Vagina (tissue), 2 donors: Measurements from ENCODE around the gene NDUFS2.

Source experiments
- POLR2A ChIP-seq, 2 donors: fragments of 450-650 bp; IDR thresholded peaks; one replicate each; pipeline ENCODE4 v1.6.1; 2017; ENCODE audit warnings: antibody characterized with exemption in 2 of 2, mild to moderate bottlenecking in 2 of 2, moderate library complexity in 2 of 2
- POLR2AphosphoS5 ChIP-seq, 2 donors: sonication (generic); formaldehyde crosslinking; IDR thresholded peaks; one replicate each; pipeline ENCODE4 v1.9.0; 2017; ENCODE audit warnings: antibody characterized with exemption in 2 of 2, mild to moderate bottlenecking in 2 of 2, low read depth in 1 of 2; ENCODE audit not compliant: insufficient read depth in 1 of 2
- TF ChIP-seq, protein P1 (sequence below), 3 experiments: fragments of 450-650 bp in 2 of 3; fragments of 200-600 bp in 1 of 3; sonication (generic) in 1 of 3; IDR thresholded peaks; one replicate each; pipeline ENCODE4 v1.5.1; 2017 to 2019; ENCODE audit warnings: antibody characterized with exemption in 3 of 3, mild to moderate bottlenecking in 2 of 3, moderate library complexity in 2 of 3

DNA sequence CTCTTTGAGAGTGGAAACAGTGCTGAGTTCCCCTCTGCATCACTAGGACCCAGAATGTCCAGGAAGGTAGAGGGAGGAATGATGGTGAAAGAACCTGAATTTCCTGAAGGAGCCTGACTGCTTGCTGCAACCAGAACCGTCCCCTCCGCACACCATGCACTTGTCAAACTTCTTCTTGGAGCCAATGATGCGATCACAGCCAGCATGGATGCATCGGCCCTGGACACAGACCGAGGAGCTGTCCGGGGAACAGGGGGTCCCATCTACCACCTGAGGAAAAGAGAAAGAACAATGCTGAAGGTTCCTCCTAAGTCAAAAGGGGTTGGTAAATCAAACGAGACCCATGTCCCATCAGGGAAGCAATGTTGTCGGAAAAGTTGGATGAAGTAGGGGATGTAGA is 10.2 kb upstream of the NDUFS2 start:
- TF ChIP-seq, protein P1, sequence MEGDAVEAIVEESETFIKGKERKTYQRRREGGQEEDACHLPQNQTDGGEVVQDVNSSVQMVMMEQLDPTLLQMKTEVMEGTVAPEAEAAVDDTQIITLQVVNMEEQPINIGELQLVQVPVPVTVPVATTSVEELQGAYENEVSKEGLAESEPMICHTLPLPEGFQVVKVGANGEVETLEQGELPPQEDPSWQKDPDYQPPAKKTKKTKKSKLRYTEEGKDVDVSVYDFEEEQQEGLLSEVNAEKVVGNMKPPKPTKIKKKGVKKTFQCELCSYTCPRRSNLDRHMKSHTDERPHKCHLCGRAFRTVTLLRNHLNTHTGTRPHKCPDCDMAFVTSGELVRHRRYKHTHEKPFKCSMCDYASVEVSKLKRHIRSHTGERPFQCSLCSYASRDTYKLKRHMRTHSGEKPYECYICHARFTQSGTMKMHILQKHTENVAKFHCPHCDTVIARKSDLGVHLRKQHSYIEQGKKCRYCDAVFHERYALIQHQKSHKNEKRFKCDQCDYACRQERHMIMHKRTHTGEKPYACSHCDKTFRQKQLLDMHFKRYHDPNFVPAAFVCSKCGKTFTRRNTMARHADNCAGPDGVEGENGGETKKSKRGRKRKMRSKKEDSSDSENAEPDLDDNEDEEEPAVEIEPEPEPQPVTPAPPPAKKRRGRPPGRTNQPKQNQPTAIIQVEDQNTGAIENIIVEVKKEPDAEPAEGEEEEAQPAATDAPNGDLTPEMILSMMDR (IDR thresholded peaks at IDR 0.05) = no peak
- TF ChIP-seq POLR2AphosphoS5 (IDR thresholded peaks at IDR 0.05; ENCODE audit: insufficient read depth in 1 of 2, low read depth in 1 of 2) (no peak), POLR2A (IDR thresholded peaks at IDR 0.05) (no peak)
